Thyroid gland (tissue), 4 donors: ENCODE results near the gene CAMTA1. TPM values are rescaled to one million over a fixed set of nuclear protein-coding genes. Genes with fewer than 3 reads are reported as not detected.

Source experiments
- DNase-seq, 2 donors: peaks; one replicate each; pipeline ENCODE4 v3.0.0-alpha.2; 2019
- H3K27ac ChIP-seq, 3 donors: fragments of 200-600 bp; sonication (generic); 1 replicate in 2 of 3; 2 replicates in 1 of 3; pipeline ENCODE4 v1.5.1; 2016 to 2019; ENCODE audit warnings: mild to moderate bottlenecking in 1 of 3, moderate library complexity in 1 of 3
- H3K27me3 ChIP-seq: fragments of 200-600 bp; sonication (generic); one replicate; pipeline ENCODE4 v1.5.1; 2019
- H3K36me3 ChIP-seq, 2 donors: fragments of 200-600 bp; sonication (generic); one replicate each; pipeline ENCODE4 v1.5.1; 2016 to 2019
- H3K4me1 ChIP-seq, 2 donors: fragments of 200-600 bp; sonication (generic); one replicate each; pipeline ENCODE4 v1.5.1; 2017 to 2019
- H3K4me3 ChIP-seq, 3 donors: fragments of 200-600 bp; sonication (generic); replicated peaks in 1 of 3; 1 replicate in 2 of 3; 2 replicates in 1 of 3; pipeline ENCODE4 v1.5.1; 2016; ENCODE audit warnings: mild to moderate bottlenecking in 1 of 3
- H3K9me3 ChIP-seq: fragments of 200-600 bp; sonication (generic); one replicate; pipeline ENCODE4 v1.5.1; 2017
- POLR2A ChIP-seq, 2 donors: fragments of 450-650 bp; IDR thresholded peaks; one replicate each; pipeline ENCODE4 v1.6.1; 2017; ENCODE audit warnings: antibody characterized with exemption in 2 of 2, mild to moderate bottlenecking in 2 of 2, moderate library complexity in 1 of 2
- WGBS, 2 donors: methylation state at CpG; one replicate each; pipeline ENCODE4 v1.1.5; 2017; 5-methylcytosine and 5-hydroxymethylcytosine counted together
- intact Hi-C: fragments of 100-400 bp; cut with DNase I; formaldehyde crosslinking; loops from one replicate; pipeline ENCODE4 v1.15.1; 2023
- total RNA-seq, 4 donors: library from RNA; depleted of rRNA; stranded (reverse); fragments of >200 nt; gene quantifications; one replicate each; pipeline ENCODE4 v1.2.3, GENCODE V29; 2016
- TF ChIP-seq, protein P1 (sequence below), 6 experiments: fragments of 200-600 bp in 3 of 6; fragments of 450-650 bp in 3 of 6; sonication (generic) in 3 of 6; IDR thresholded peaks; one replicate each; pipeline ENCODE4 v1.5.1; 2016 to 2019; ENCODE audit warnings: antibody characterized with exemption in 6 of 6, mild to moderate bottlenecking in 2 of 6, inconsistent platforms in 1 of 6, moderate library complexity in 1 of 6

Gene CAMTA1
- total RNA-seq, 4 donors from 2014 or later = 63.9 to 124 (median 101) TPM

DNA sequence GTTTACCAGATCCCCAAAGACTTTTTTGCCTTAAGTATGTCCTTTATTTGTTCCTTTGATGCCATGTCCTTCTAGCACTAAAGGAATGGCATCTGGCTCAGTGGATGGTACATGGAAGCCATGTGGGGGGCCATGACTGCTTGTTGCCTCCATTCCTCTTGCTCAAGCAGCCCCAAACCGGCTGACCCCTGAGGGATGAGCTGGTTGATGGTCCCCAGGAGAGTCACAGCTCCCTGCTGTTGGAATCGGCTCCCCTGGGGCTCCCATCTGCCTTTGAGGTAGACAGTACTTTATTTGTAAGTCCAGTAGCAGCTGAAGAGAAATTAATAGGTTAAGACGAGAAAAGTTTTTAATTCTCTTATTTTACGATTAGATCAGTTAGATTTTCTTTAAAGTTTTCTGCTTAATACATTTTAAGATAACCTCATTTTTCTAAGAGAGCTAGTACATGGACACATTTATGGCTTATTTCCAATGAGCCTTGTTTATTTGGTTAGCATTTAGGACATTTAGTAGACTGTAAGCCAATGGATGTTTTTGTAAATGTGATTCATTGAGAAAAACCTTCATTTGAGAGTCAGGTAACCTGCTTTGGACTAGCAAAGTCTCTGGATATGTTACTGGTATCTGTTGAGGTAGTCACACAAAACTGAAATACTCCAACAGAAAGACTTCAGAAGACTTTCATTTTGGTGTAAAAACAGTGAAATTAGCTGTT is 88.2 kb downstream of the CAMTA1 start:
- TF ChIP-seq POLR2A (IDR thresholded peaks at IDR 0.05) = no peak
- TF ChIP-seq, protein P1, sequence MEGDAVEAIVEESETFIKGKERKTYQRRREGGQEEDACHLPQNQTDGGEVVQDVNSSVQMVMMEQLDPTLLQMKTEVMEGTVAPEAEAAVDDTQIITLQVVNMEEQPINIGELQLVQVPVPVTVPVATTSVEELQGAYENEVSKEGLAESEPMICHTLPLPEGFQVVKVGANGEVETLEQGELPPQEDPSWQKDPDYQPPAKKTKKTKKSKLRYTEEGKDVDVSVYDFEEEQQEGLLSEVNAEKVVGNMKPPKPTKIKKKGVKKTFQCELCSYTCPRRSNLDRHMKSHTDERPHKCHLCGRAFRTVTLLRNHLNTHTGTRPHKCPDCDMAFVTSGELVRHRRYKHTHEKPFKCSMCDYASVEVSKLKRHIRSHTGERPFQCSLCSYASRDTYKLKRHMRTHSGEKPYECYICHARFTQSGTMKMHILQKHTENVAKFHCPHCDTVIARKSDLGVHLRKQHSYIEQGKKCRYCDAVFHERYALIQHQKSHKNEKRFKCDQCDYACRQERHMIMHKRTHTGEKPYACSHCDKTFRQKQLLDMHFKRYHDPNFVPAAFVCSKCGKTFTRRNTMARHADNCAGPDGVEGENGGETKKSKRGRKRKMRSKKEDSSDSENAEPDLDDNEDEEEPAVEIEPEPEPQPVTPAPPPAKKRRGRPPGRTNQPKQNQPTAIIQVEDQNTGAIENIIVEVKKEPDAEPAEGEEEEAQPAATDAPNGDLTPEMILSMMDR (IDR thresholded peaks at IDR 0.05) = no peak
- no peak overlapping the region for H3K4me3 ChIP-seq
- no peaks in the 10 kb centered on the region for H3K9me3 ChIP-seq
- H3K36me3 ChIP-seq = no peaks in the 10 kb centered on the region
- intact Hi-C loops = no loop called here
- H3K27ac ChIP-seq = peak overlapping the region; percentile 91 to 94 (median 92)
- 84 to 85% methylated on average over 4 of the region's 4 CpGs for WGBS, 2 donors
- no peaks in the 10 kb centered on the region for H3K27me3 ChIP-seq
- H3K4me1 ChIP-seq = peaks cover 58 to 77% of the 10 kb centered on the region in 2 donors
- peak in 1 of 2 donors; percentile 33 for DNase-seq

DNA sequence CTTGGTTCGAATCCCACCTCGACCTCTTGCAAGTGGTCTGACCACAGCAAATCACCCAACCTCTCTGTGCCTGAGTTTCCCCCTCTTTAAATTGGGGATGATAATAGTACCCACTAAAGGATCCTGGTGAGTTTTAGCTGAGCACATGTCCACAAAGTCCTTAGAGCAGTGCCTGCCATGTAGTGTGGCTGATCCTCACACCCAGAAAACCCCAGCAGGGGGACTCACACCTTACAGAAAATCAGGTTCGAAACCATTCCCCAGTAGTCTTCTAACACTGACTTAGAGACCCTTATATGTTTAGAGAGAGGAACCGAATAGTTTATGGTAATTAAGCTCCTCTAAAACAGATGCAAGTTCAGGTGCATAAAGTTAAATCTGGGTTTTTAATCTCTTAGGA is 89.0 kb downstream of the CAMTA1 start:
- peak overlapping the region; percentile 91 to 94 (median 92) for H3K27ac ChIP-seq
- peaks cover 50 to 70% of the 10 kb centered on the region in 2 donors for H3K4me1 ChIP-seq
- intact Hi-C loops = no loop called here
- DNase-seq = no peak
- H3K4me3 ChIP-seq = no peak overlapping the region
- no peaks in the 10 kb centered on the region for H3K36me3 ChIP-seq
- TF ChIP-seq POLR2A (IDR thresholded peaks at IDR 0.05) = no peak
- TF ChIP-seq, protein P1 (IDR thresholded peaks at IDR 0.05) = no peak
- 93 to 98% methylated on average over 4 of the region's 4 CpGs for WGBS, 2 donors
- H3K9me3 ChIP-seq = no peaks in the 10 kb centered on the region
- no peaks in the 10 kb centered on the region for H3K27me3 ChIP-seq

DNA sequence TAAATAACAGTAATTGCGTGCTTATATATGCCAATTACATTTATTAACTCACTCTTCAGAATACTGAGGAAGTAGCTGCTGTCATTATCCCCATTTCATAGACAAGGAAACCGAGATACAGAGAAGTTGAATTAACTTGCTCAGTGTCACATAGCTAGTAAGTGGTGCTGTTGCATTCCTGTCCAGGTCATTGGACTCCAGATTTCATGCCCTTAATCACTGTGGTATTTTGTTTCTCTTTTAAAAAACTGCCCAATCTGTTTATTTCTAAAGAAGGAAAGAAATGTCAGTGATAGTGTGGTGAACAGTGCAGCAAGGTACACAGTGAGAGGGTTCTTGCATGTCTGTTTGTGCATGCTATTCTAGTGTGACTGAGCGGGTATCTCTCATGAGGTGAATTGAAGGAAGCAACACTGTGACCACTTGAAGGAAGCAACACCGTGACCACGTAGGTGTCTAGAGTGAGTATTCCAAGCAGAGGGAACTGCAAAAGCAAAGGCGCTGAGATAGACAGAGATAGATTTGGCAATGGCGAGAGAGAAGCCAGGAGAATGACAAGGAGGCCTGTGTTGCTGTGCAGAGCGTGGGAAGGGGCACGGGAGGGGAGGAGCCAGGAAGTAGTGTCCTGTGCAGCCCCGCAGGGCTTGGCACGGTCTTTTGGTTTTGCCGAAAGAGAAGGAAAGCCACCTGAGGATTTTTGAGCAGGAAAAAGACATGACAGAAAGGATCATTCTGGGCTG is 95.9 kb downstream of the CAMTA1 start:
- no peaks in the 10 kb centered on the region for H3K36me3 ChIP-seq
- 34 to 44% methylated on average over 12 of the region's 12 CpGs for WGBS, 2 donors
- peak overlapping the region; percentile 87 to 97 (median 93) for H3K27ac ChIP-seq

DNA sequence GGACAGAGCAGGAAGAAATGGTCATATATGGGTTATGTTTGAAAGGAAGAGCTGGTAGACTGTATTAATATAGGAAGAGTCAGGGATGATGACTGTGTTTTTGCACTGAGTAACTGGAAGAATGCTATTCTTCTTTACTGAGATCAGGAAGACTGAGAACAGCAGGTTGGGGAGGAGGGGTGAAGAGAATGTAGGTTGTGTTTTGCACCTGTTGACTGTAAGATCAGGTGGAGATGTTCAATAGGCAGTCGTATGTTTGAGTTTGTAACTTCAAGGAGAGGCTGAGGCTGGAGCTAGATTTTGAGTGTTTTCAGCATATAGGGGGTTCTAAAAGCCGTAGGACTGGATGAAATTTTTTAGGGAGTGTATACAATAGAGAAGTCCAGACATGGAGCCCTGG is 97.2 kb downstream of the CAMTA1 start:
- intact Hi-C loops = no loop called here
- no peaks in the 10 kb centered on the region for H3K27me3 ChIP-seq
- no peak for DNase-seq
- H3K36me3 ChIP-seq = no peaks in the 10 kb centered on the region
- TF ChIP-seq, protein P1 (IDR thresholded peaks at IDR 0.05) = no peak
- TF ChIP-seq POLR2A (IDR thresholded peaks at IDR 0.05) = no peak
- 97 to 99% methylated on average over 2 of the region's 2 CpGs for WGBS, 2 donors
- H3K4me3 ChIP-seq = no peak overlapping the region
- peak overlapping the region in 1 of 3 donors; percentile 97 for H3K27ac ChIP-seq
- no peaks in the 10 kb centered on the region for H3K9me3 ChIP-seq
- peaks cover 19 to 26% of the 10 kb centered on the region in 2 donors for H3K4me1 ChIP-seq

More for the DNA sequence above, 95.9 kb downstream of the CAMTA1 start:
- Histone ChIP-seq H3K9me3 (no peaks in the 10 kb centered on the region), H3K4me3 (no peak overlapping the region), H3K27me3 (no peaks in the 10 kb centered on the region), H3K4me1 (peaks cover 19 to 28% of the 10 kb centered on the region in 2 donors)
- DNase-seq = peak; percentile 76 to 80
- intact Hi-C loops = no loop called here
- TF ChIP-seq, protein P1 (IDR thresholded peaks at IDR 0.05) = no peak
- peak in 1 of 2 donors; percentile 64 for TF ChIP-seq POLR2A (IDR thresholded peaks at IDR 0.05)
